ENCODE results near the gene DCXR. TPM values are rescaled to one million over a fixed set of nuclear protein-coding genes. Genes with fewer than 3 reads are reported as not detected.

Gene DCXR
- total RNA-seq, 1 donor from 2014 or later, result 219 TPM

- H3K4me1 ChIP-seq, result peaks cover 61% of the 10 kb centered on the region
Observed at GRCh38 chr17:82006468-82007227, 30.8 kb downstream of the DCXR start.

GRCh38 chr17:82005701-82006348 is 31.7 kb downstream of the DCXR start:
- Histone ChIP-seq H3K27ac (replicated peaks) (no peak overlapping the region), H3K27me3 (ENCODE audit: low read depth) (no peaks in the 10 kb centered on the region), H3K9me3 (replicated peaks) (no peaks in the 10 kb centered on the region), H3K4me1 (peaks cover 61% of the 10 kb centered on the region), H3K4me3 (no peak overlapping the region), H3K36me3 (no peaks in the 10 kb centered on the region)
- no peak for DNase-seq
- TF ChIP-seq CTCF (IDR thresholded peaks at IDR 0.05; ENCODE audit: borderline replicate concordance), result no peak
- intact Hi-C loops (cut with micrococcal nuclease), result no loop called here

More at GRCh38 chr17:82006468-82007227, 30.8 kb downstream of the DCXR start:
- H3K36me3 ChIP-seq, result no peaks in the 10 kb centered on the region
- H3K9me3 ChIP-seq (replicated peaks), result no peaks in the 10 kb centered on the region
- no peaks in the 10 kb centered on the region for H3K27me3 ChIP-seq (ENCODE audit: low read depth)
- DNase-seq, result no peak
- no peak overlapping the region for H3K27ac ChIP-seq (replicated peaks)
- intact Hi-C loops (cut with micrococcal nuclease), result no loop called here
- no peak for TF ChIP-seq CTCF (IDR thresholded peaks at IDR 0.05; ENCODE audit: borderline replicate concordance)
- H3K4me3 ChIP-seq, result no peak overlapping the region

- Histone ChIP-seq H3K4me1 (peaks cover 61% of the 10 kb centered on the region), H3K4me3 (no peak overlapping the region), H3K27me3 (ENCODE audit: low read depth) (no peaks in the 10 kb centered on the region), H3K27ac (replicated peaks) (no peak overlapping the region), H3K36me3 (no peaks in the 10 kb centered on the region), H3K9me3 (replicated peaks) (no peaks in the 10 kb centered on the region)
- no peak for DNase-seq
- no peak for TF ChIP-seq CTCF (IDR thresholded peaks at IDR 0.05; ENCODE audit: borderline replicate concordance)
- intact Hi-C loops (cut with micrococcal nuclease), result no loop called here
Observed at GRCh38 chr17:82004517-82005455, 32.7 kb downstream of the DCXR start.

- H3K36me3 ChIP-seq, result no peaks in the 10 kb centered on the region
- no peaks in the 10 kb centered on the region for H3K9me3 ChIP-seq (replicated peaks)
- no peak for DNase-seq
- peaks cover 51% of the 10 kb centered on the region for H3K4me1 ChIP-seq
- TF ChIP-seq CTCF (IDR thresholded peaks at IDR 0.05; ENCODE audit: borderline replicate concordance), result no peak
- H3K27ac ChIP-seq (replicated peaks), result no peak overlapping the region
- no peaks in the 10 kb centered on the region for H3K27me3 ChIP-seq (ENCODE audit: low read depth)
- intact Hi-C loops (cut with micrococcal nuclease), result no loop called here
- no peak overlapping the region for H3K4me3 ChIP-seq
Observed at GRCh38 chr17:82003411-82004381, 33.8 kb downstream of the DCXR start.

Measured in left ventricle myocardium inferior (tissue), 1 donor.